Measurements from ENCODE around the gene SCMH1. TPM values are rescaled to one million over a fixed set of nuclear protein-coding genes. Genes with fewer than 3 reads are reported as not detected.
A peak's percentile ranks its signal among the peaks of the same experiment; 100 is the strongest.

SCMH1 gene
- total RNA-seq, 6 donors from 2014 or later: 31.4 to 54.5 (median 36.6) TPM

DNA sequence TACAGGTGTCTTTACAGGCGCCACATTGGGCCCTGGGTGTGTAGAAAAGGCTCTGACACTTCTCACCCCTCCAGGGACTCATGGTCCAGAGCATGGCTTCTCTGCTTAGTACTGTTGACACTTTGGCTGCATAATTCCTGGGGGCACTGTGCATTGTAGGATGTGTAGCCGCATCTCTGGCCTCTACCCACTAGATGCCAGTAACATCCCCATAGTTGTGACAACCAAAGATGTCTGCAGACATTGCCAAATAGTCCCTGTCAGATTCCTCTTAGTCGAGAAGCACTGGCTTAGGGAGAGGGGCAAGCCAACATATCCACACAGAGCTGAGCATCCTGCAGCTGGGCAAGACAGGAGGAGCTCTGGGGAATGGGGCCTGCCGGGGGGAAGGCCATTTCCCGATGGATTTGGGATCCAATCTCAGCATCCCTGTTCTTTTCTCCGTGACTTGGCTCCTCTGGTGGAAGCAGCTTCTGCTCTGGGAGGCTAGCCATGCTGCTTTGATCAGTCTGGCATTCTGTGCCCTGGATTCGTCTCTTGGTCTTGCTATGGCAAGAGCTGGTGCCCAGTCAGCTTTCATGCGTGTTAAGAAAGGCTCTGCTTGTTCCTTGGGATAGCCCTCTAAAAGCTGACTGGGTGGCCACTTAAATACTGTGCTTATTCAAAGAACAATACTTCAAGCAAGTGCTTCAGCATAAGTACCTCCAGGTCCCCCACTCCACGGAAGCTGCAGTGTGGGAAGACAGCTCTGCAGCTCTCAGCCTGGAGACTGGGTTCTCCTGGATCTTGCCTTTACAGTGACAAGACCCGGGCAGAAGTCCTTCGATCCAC, 38.3 kb upstream of the SCMH1 start:
- ATAC-seq (ENCODE audit: low FRiP score in 2 of 2): no peak

GRCh38 chr1:41278076-41278475, 36.0 kb upstream of the SCMH1 start:
- Histone ChIP-seq H3K27ac (no peak overlapping the region), H3K4me3 (no peak overlapping the region), H3K4me1 (peaks cover 0 to 23% (median 12%) of the 10 kb centered on the region in 4 donors), H3K9me3 (no peaks in the 10 kb centered on the region), H3K27me3 (no peaks in the 10 kb centered on the region), H3K36me3 (no peaks in the 10 kb centered on the region)
- 66 to 67% methylated on average over 3 of the region's 3 CpGs for WGBS, 2 donors
- TF ChIP-seq POLR2AphosphoS5 (IDR thresholded peaks at IDR 0.05) (no peak), CTCF (IDR thresholded peaks at IDR 0.05) (no peak), EP300 (IDR thresholded peaks at IDR 0.05) (no peak), POLR2A (IDR thresholded peaks at IDR 0.05) (no peak)
- no peak for DNase-seq
- no peak for ATAC-seq (ENCODE audit: low FRiP score in 2 of 2)

More for the DNA sequence above, 38.3 kb upstream of the SCMH1 start:
- Histone ChIP-seq H3K27me3 (no peaks in the 10 kb centered on the region), H3K27ac (no peak overlapping the region), H3K4me1 (peaks cover 0 to 23% (median 12%) of the 10 kb centered on the region in 4 donors), H3K4me3 (no peak overlapping the region), H3K36me3 (no peaks in the 10 kb centered on the region), H3K9me3 (no peaks in the 10 kb centered on the region)
- TF ChIP-seq POLR2A (IDR thresholded peaks at IDR 0.05): no peak
- TF ChIP-seq CTCF (IDR thresholded peaks at IDR 0.05): no peak
- no peak for TF ChIP-seq POLR2AphosphoS5 (IDR thresholded peaks at IDR 0.05)
- TF ChIP-seq EP300 (IDR thresholded peaks at IDR 0.05): no peak
- 70 to 75% methylated on average over 7 to 11 of the region's 11 CpGs for WGBS, 2 donors
- DNase-seq: peak in 1 of 2 donors; percentile 57

DNA sequence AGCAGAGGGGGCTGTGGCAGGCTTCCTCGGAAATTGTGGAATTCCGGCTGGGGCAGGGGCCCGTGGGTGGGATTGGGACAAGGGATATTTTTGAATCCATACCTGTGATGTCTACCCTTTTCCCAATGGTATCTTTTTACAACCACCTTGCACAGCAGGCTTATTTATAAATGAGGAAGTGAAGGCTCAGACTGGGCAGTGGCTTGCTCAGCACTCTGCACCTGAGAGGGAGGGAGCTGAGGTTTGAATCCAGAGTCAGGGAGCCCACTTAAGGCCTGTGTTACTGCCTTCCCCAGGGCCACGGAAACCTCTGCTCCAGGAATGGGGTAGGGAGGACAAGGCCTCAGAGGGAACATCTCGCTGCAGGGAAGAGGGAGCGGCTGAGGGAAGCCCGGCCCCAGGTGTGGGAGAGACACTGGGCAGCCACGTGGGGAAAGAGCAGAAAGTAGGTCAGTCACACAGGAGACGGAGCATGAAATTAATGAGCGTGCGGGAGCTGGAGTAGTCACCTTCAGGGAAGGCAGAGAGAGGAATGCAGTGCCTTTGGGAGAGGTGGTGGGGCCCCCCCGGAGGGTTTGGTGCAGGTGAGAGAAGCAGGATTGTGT, 35.4 kb upstream of the SCMH1 start:
- Histone ChIP-seq H3K27me3 (no peaks in the 10 kb centered on the region), H3K36me3 (no peaks in the 10 kb centered on the region), H3K9me3 (no peaks in the 10 kb centered on the region), H3K4me3 (no peak overlapping the region), H3K4me1 (peaks cover 0 to 23% (median 12%) of the 10 kb centered on the region in 4 donors), H3K27ac (no peak overlapping the region)
- DNase-seq: no peak
- ATAC-seq (ENCODE audit: low FRiP score in 2 of 2): no peak
- WGBS, 2 donors: 78 to 79% methylated on average over 12 of the region's 12 CpGs
- no peak for TF ChIP-seq POLR2AphosphoS5 (IDR thresholded peaks at IDR 0.05)
- TF ChIP-seq CTCF (IDR thresholded peaks at IDR 0.05): no peak
- TF ChIP-seq POLR2A (IDR thresholded peaks at IDR 0.05): no peak
- TF ChIP-seq EP300 (IDR thresholded peaks at IDR 0.05): no peak

GRCh38 chr1:41275831-41276230, 33.7 kb upstream of the SCMH1 start:
- WGBS, 2 donors: 88 to 93% methylated on average over 8 to 9 of the region's 9 CpGs
- ATAC-seq (ENCODE audit: low FRiP score in 2 of 2): no peak

More at GRCh38 chr1:41275831-41276230, 33.7 kb upstream of the SCMH1 start:
- no peaks in the 10 kb centered on the region for H3K36me3 ChIP-seq
- TF ChIP-seq POLR2A (IDR thresholded peaks at IDR 0.05) (no peak), CTCF (IDR thresholded peaks at IDR 0.05) (no peak), POLR2AphosphoS5 (IDR thresholded peaks at IDR 0.05) (no peak)
- H3K4me3 ChIP-seq: no peak overlapping the region
- no peaks in the 10 kb centered on the region for H3K9me3 ChIP-seq
- DNase-seq: no peak
- H3K4me1 ChIP-seq: peaks cover 0 to 14% (median 7%) of the 10 kb centered on the region in 4 donors
- no peaks in the 10 kb centered on the region for H3K27me3 ChIP-seq
- no peak overlapping the region for H3K27ac ChIP-seq

Measured in upper lobe of left lung (tissue), 6 donors.